ENCODE data around the gene CABP7.

CABP7 gene

DNA sequence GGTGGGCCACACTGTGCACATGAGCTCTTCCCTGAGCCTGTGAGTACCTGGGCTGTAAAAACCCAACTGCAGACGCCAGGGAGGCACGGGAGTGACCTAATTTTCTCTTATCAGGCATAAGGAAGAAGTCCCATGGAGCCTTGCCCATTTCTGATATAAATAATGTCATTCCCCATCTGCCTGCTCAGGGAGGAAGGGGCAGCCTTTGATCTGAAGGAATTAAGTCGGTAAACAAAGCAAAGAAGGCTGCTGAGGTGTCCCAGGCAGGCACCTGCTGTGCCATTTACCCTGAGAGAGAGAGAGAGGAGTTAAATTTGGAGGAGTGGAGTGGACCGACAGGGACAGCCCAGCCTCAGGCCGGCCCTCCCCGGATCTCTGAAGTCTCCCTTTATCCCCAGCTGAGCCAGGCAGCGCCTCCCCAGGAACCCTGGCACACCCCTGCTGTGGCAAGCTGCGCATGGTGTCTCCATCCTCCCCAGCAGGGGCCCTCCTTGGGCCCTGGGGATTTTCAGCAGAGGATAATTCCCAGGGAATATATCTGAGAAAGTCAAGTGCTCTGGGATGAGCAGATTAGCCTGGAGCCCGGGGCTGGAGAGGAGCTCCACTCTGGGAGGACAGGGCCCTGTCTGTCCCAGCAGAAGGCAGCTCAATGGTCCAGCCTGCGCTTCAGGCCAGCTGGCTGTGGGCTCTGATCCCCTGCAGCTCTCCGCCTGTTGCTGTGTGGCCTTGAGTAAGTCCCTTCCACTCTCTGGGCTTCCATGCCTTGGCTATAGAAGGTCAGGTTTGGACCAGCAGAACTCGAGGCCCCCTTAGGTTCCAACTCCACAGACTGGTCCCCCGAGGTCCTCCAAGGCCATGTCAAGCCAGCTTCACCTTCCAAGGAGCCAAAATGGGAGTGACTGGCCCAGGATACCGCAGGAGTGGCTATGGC lies 17.5 kb upstream of the CABP7 start:
- DNase-seq (ENCODE audit: low spot score): no peak

DNA sequence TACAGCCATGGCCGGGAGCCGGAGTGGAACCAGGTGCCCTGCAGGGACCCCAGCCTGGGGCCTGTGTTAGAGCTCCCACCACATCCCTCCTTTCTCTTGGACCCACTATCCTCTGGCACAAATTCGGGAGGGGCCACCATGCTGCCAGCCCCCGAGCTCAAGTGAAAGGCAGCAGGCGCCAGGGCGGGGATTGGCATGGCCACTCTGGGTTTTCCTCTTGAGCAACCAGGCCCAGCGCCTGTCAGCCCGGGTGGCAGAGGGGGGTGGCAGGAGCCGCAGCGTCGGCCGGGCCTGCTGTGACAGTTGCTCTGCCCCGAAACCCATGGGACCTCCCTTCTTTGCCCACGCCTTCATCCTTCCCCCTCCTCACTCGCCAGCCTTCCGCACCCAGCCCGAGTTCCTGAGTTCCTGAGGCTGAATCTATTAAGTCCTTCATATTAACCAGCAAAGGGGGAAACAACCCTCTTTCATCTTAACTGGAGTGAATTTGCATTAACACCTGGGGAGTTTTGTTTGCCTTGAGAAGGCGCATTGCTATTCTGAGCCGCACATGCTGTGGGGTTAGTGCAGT lies 16.8 kb upstream of the CABP7 start:
- peak; percentile 61 for DNase-seq (ENCODE audit: low spot score)

- no peak for DNase-seq (ENCODE audit: low spot score)
These were observed 16.1 kb upstream of the CABP7 start for GRCh38 chr22:29703569-29704195.

- DNase-seq (ENCODE audit: low spot score): peak; percentile 88
These were observed 15.1 kb upstream of the CABP7 start for GRCh38 chr22:29704528-29705285.

DNA sequence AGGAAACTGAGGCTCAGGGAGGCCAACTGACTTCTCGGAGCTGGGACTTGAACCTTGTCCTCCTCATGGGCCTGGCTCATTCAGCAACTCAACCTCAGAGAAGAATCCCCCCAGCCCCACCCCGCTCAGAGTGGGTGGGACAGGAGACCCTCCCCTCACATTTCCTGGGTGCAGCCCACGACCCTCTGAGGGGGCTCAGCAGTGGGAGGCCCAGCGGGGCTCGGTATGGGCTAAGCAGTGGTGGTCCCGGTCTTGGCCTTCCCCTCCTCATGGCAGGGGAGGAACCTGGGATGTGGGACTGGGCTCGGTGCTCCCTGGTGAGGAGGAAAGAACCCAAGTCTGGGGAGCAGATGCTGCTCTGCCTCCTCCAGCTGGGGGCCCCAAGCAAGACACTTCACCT lies 14.2 kb upstream of the CABP7 start:
- no peak for DNase-seq (ENCODE audit: low spot score)

DNA sequence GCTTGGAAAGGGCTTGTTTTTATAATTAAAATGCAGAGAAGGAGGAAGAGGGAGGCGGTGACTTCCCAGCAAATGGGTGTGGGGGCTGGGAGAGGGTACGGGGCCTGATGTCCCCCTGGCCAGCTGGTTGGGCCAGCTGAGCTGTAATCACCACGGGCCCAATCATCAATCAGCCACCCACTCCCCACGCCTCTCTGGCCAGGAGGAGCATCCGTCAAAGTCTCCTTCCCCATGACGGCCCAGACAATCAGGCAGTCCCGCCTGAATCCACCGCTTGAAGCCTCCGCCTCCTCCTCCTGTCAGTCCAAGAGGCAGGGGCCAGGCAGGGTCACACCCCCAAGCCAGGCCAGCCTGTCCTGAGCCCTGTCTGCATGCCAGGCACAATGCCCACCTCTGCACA lies 13.3 kb upstream of the CABP7 start:
- no peak for DNase-seq (ENCODE audit: low spot score)

DNA sequence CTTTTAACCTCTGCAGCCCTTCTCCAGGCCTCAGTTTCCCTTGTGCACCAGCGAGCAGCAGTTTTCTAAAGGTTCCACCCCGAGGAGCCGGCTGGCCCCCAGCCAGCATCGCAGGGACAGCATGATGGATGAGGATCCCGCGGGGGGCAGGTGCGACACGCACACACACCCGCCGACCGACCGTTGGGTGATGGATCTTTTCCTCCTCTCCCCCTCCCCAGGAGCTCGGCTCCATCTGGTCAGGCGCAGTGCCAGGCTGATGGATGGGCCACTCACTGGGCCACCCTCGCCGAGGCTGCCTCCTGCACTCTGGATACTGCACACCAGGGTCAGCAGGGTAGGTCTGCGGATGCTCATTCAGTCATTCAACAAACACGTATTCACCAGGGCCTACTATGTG lies 12.8 kb upstream of the CABP7 start:
- DNase-seq (ENCODE audit: low spot score): no peak

DNA sequence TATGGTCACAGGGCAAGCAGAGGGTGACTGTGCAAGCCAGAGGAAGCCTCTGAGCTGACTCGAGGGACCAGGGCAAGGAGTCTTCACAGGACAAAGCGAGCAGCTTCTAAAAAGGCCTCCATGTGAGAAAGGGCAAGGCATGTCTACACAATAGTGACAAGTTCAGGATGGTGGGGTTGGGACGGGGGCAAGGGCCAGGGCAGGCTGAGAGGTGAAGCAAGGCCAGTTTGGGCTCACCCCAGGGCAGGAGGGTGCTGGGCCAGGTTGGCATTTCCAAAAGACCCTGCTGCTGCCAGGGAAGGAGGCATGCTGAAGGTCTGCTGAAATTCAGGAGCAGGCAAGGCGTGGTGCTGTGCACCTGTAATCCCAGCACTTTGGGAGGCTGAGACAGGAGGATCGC lies 12.3 kb upstream of the CABP7 start:
- DNase-seq (ENCODE audit: low spot score): no peak

GRCh38 chr22:29710193-29710592 lies 9.6 kb upstream of the CABP7 start:
- DNase-seq (ENCODE audit: low spot score): no peak

DNA sequence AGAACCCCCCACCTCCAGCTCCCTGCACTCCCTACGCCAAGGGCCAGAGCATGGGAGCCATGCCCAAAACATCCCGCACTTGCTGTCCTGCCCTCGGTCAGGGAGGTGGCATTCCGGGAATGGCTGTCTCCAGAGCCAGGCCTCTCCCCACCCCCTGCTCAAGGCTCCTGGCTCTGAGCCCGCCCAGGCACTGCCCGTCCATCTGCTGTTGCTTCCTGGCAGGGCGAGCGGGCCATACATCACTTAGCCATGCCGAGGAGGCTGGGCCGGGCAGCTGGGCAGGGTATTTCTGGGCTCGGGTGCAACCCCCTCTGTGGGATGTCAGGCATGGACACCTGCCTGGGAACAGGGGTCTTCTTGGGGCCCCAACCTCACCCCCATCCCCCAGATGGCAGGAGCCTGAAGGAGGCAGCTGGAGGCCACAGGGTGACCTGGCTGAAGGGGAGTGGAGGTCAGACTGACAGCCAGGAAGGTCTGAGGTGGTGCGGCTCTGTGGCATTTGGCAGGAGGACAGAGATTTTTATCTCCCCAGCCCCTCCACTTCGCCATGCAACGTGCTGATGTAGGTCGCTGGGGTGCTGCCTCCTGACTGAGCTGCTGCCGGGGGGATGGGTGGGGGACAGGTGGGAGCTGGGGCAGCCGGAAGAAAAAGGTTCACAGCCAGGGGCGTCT lies 8.7 kb upstream of the CABP7 start:
- DNase-seq (ENCODE audit: low spot score): no peak

DNA sequence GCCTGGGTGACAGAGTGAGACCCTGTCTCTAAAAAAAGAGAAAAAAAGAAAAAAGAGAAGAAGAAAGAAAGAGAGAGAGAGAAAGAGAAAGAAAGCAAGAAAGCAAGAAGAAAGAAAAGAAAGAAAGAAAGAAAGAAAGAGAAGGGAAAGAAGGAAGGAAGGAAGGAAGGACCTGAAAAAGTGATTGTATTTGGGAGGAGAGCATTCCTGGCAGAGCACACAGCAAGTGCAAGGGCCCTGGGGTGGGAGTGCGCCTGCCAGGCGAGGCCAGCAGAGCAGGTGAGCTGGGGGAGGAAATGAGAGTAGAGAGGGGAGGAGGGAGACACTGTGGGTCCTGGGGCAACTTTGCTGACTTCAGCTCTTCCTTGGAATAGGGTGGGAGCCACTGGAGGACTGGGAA lies 7.7 kb upstream of the CABP7 start:
- DNase-seq (ENCODE audit: low spot score): no peak

DNA sequence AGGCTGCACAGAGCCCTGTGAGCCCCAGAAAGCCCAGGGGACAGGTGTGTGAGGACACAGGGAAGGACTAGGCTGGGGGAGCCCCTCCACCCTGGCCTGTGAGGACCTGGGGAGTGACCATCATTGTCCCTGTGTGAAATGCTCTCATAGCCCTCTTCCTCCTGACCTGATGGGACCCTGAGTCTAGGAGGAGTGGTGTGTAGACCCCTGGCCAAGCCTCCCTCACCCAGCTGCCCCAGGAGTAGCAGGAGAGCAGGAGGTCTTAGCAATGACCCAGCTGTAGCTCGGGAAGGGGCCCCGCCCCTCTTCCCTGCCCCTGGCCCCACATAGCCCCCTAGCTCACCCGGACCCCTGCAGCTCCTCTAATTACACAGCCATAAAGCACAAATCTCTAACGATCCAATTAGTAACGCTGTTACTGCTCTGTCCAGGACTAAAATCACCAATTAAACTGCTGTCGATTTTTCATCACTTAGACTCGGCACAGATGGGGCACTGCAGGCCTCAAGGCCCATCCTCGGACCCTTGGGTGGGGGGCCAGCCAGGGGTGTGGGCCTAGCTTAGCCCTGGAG lies 6.6 kb upstream of the CABP7 start:
- DNase-seq (ENCODE audit: low spot score): no peak

GRCh38 chr22:29715240-29715639 lies 4.6 kb upstream of the CABP7 start:
- DNase-seq (ENCODE audit: low spot score): no peak

DNA sequence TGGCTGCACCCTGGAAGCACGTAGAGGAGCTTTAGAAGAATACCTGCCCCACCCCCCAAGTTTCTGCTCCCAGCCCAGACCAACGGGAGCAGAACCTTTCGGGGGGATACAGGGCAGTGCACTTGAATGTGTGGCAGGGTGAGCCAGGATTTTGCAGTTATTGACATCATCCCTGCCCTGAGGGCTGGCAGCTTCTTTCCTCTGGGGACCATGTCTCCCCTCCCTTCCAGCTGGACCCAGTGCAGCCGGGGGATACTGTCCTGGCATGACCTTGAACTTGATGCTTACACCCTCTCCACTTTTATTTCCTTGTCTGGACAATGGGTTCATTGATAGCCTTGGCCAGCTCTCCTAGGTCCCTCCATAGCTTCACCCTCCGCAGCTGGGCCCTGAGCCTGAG lies 4.1 kb upstream of the CABP7 start:
- no peak for DNase-seq (ENCODE audit: low spot score)

DNA sequence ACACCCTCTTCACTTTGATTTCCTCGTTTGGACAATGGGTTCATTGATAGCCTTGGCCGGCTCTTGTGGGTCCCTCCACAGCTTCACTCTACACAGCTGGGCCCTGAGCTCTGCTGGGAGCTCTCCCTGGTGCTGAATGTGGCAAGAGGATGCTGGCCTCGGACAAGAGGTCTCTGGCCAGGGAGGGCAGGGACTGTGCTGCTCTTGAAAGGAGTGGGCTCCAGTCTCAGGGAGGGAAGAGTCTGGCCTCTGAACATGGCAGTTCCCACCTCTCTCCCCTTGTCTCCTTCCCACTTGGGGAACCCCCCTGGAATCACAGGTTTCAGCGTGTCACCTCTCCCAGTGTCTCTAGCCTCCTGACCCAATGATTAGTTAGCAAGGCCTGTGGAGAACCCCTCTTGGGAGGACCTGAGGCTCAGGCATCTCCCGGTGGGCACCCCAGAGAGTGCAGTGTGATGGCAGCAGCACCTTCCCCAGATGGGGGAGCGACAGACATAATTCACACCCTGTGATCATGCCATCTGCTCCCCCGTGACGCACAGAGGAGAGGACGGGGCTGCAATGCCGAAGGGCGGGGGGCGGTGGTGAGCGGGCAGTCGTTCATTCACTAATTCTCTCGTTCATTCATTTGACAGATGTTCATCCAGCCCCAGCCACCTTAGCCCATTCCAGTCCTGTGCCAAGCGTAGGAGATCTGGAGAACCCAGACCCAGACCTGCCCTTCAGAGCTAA lies 2.8 kb upstream of the CABP7 start:
- DNase-seq (ENCODE audit: low spot score): peak; percentile 89

DNA sequence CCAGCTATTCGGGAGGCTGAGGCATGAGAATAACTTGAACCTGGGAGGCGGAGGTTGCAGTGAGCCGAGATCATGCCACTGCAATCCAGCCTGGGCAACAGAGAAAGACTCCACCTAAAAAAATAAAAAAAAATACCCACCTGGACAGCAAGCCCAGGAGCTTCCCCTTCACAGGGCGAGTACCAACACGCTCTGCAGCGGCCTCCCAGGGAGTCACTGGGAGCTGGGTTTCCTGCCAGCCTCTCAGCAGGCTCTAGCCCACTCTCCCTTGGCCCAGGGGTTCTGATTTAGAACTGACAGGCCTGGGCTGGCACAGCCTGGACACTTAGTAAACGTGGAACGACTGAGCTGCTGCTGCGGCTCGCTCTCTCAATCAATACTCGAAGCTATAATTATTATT lies 2.0 kb upstream of the CABP7 start:
- no peak for DNase-seq (ENCODE audit: low spot score)

- no peak for DNase-seq (ENCODE audit: low spot score)
These were observed 579 bp upstream of the CABP7 start for GRCh38 chr22:29718949-29719898.

- no peak for DNase-seq (ENCODE audit: low spot score)
These were observed 1.1 kb downstream of the CABP7 start for GRCh38 chr22:29720811-29721323.

- no peak for DNase-seq (ENCODE audit: low spot score)
These were observed 2.3 kb downstream of the CABP7 start for GRCh38 chr22:29722151-29722550.
